WTC11 (cell line): Measurements from ENCODE around the gene CARD11. TPM values are rescaled to one million over a fixed set of nuclear protein-coding genes. Genes with fewer than 3 reads are reported as not detected.

Experiments
- ATAC-seq: fragments of 200-7000 bp; cut with Tn5 transposase; 2 replicates; pipeline ENCODE4 v1.10.0; 2021; ENCODE audit warnings: mild to moderate bottlenecking, moderate library complexity
- CTCF ChIA-PET: fragments of 300-600 bp; sonication (Branson Sonifier 250); formaldehyde crosslinking; loops from one replicate; lab custom pipeline; 2021; ENCODE audit warnings: antibody characterized with exemption; lab: Charles Lee
- POLR2A ChIA-PET: fragments of 350-600 bp; sonication (Branson Sonifier 250); formaldehyde crosslinking; loops from one replicate; lab custom pipeline; 2021; ENCODE audit warnings: antibody characterized with exemption; lab: Charles Lee
- DNase-seq: peaks from one replicate; pipeline ENCODE4 v3.0.0; 2021; ENCODE audit warnings: low spot score
- H3K27ac Mint-ChIP-seq: 2 replicates; pipeline ENCODE4 v1.8.0; 2021; ENCODE audit warnings: mixed read lengths
- H3K27me3 Mint-ChIP-seq: 2 replicates; pipeline ENCODE4 v1.8.0; 2021; ENCODE audit warnings: low read depth, mild to moderate bottlenecking, moderate library complexity, mixed read lengths
- H3K36me3 Mint-ChIP-seq: 2 replicates; pipeline ENCODE4 v1.8.0; 2021; ENCODE audit warnings: mixed read lengths
- H3K4me1 Mint-ChIP-seq: 2 replicates; pipeline ENCODE4 v1.8.0; 2022; ENCODE audit warnings: mixed read lengths
- H3K4me3 Mint-ChIP-seq: 2 replicates; pipeline ENCODE4 v1.8.0; 2021; ENCODE audit warnings: mild to moderate bottlenecking, moderate library complexity, mixed read lengths
- H3K9me3 Mint-ChIP-seq: 2 replicates; pipeline ENCODE4 v1.8.0; 2021; ENCODE audit warnings: mixed read lengths
- CREB1 ChIP-seq: sonication (generic); formaldehyde crosslinking; IDR thresholded peaks from 2 replicates; pipeline ENCODE4 v1.8.0; 2023; ENCODE audit warnings: mild to moderate bottlenecking, missing genetic modification reagents
- CREM ChIP-seq: sonication (generic); formaldehyde crosslinking; IDR thresholded peaks from 2 replicates; pipeline ENCODE4 v1.8.1; 2022; ENCODE audit warnings: mild to moderate bottlenecking, missing genetic modification reagents, moderate library complexity
- FOXJ3 ChIP-seq: sonication (generic); formaldehyde crosslinking; IDR thresholded peaks from 2 replicates; pipeline ENCODE4 v1.9.0; 2021; ENCODE audit warnings: missing genetic modification reagents, mild to moderate bottlenecking, borderline replicate concordance
- FOXK1 ChIP-seq: sonication (generic); formaldehyde crosslinking; IDR thresholded peaks from 2 replicates; pipeline ENCODE4 v1.8.0; 2022; ENCODE audit warnings: mild to moderate bottlenecking, moderate library complexity, missing genetic modification reagents
- OVOL2 ChIP-seq: fragments of 250-450 bp; sonication (Bioruptor Pico); IDR thresholded peaks from 2 replicates; pipeline ENCODE4 v1.9.0; 2021; ENCODE audit warnings: mild to moderate bottlenecking, borderline replicate concordance
- RELA ChIP-seq: sonication (generic); formaldehyde crosslinking; IDR thresholded peaks from 2 replicates; pipeline ENCODE4 v1.8.1; 2022; ENCODE audit warnings: missing genetic modification reagents, mild to moderate bottlenecking, borderline replicate concordance
- RORB ChIP-seq: fragments of 250-450 bp; sonication (Bioruptor Pico); IDR thresholded peaks from 2 replicates; pipeline ENCODE4 v1.9.0; 2021; ENCODE audit warnings: mild to moderate bottlenecking
- TCF7 ChIP-seq: sonication (generic); formaldehyde crosslinking; IDR thresholded peaks from 2 replicates; pipeline ENCODE4 v1.8.0; 2022; ENCODE audit warnings: mild to moderate bottlenecking, low read depth, missing genetic modification reagents, moderate library complexity
- ZNF121 ChIP-seq: sonication (generic); formaldehyde crosslinking; IDR thresholded peaks from 2 replicates; pipeline ENCODE4 v1.8.0; 2023; ENCODE audit warnings: missing genetic modification reagents
- total RNA-seq: library from RNA; stranded (reverse); gene quantifications from 3 replicates; pipeline ENCODE4 v1.2.3, GENCODE V29; 2021
- TF ChIP-seq, protein P1 (sequence below): sonication (generic); formaldehyde crosslinking; IDR thresholded peaks from 2 replicates; pipeline ENCODE4 v1.8.1; 2023; ENCODE audit warnings: mild to moderate bottlenecking, missing genetic modification reagents, moderate library complexity
- TF ChIP-seq, protein P2 (sequence below): fragments of 200-600 bp; IDR thresholded peaks from 2 replicates; pipeline ENCODE4 v1.8.0; 2022; ENCODE audit warnings: antibody characterized with exemption
- TF ChIP-seq, protein P3 (sequence below): sonication (generic); formaldehyde crosslinking; IDR thresholded peaks from 2 replicates; pipeline ENCODE4 v1.8.1; 2023; ENCODE audit warnings: mild to moderate bottlenecking, missing genetic modification reagents, borderline replicate concordance
- TF ChIP-seq, protein P4 (sequence below): fragments of 250-450 bp; sonication (Bioruptor Pico); IDR thresholded peaks from 2 replicates; pipeline ENCODE4 v1.8.0; 2021; ENCODE audit warnings: mild to moderate bottlenecking
- TF ChIP-seq, protein P5 (sequence below): sonication (generic); formaldehyde crosslinking; IDR thresholded peaks from 2 replicates; pipeline ENCODE4 v1.8.0; 2022; ENCODE audit warnings: mild to moderate bottlenecking, missing genetic modification reagents
- TF ChIP-seq, protein P6 (sequence below): sonication (generic); formaldehyde crosslinking; IDR thresholded peaks from 2 replicates; pipeline ENCODE4 v1.8.0; 2022; ENCODE audit warnings: mild to moderate bottlenecking, missing genetic modification reagents
- TF ChIP-seq, protein P7 (sequence below): sonication (generic); formaldehyde crosslinking; IDR thresholded peaks from 2 replicates; pipeline ENCODE4 v1.8.1; 2023; ENCODE audit warnings: mild to moderate bottlenecking, missing genetic modification reagents
- TF ChIP-seq, protein P8 (sequence below): fragments of 250-450 bp; sonication (Bioruptor Pico); conservative IDR thresholded peaks from 2 replicates; pipeline ENCODE4 v1.9.0; 2021; ENCODE audit warnings: mild to moderate bottlenecking

CARD11 gene
- total RNA-seq, 1 experiment from 2014 or later = 40.8 TPM

DNA sequence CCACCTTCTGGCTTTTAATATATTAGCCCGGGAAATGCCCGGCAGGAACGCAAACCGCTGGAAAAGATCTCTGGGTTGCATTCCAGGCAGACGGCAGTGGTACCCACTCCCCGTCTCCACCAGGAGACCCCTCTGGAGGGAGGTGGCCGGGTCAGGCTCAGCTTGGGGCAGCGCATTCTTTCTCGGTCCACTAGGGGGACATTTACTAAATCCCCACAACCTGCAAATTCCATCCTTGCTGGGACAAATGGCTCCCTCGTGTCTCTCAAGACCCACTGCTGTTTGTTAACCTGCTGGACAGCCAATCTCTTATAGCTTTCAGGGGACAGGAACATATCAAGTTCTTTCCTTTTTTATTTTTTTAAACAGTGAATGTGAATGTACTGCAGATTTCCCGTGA lies 45.8 kb upstream of the CARD11 start:
- no peak overlapping the region for H3K4me3 Mint-ChIP-seq
- no peaks in the 10 kb centered on the region for H3K36me3 Mint-ChIP-seq
- ChIA-PET CTCF (interaction anchor here (0.6 to 1.7 kb wide), 12 partner anchors 10 to 202 kb away, joined by 3 to 7 read pairs (median 4); no protein-coding TSS in a partner anchor), POLR2A (no interaction called here)
- peaks cover 3% of the 10 kb centered on the region for H3K9me3 Mint-ChIP-seq
- TF ChIP-seq, protein P1, sequence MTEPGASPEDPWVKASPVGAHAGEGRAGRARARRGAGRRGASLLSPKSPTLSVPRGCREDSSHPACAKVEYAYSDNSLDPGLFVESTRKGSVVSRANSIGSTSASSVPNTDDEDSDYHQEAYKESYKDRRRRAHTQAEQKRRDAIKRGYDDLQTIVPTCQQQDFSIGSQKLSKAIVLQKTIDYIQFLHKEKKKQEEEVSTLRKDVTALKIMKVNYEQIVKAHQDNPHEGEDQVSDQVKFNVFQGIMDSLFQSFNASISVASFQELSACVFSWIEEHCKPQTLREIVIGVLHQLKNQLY (CRISPR knock-in tag) = no peak
- TF ChIP-seq, protein P2, sequence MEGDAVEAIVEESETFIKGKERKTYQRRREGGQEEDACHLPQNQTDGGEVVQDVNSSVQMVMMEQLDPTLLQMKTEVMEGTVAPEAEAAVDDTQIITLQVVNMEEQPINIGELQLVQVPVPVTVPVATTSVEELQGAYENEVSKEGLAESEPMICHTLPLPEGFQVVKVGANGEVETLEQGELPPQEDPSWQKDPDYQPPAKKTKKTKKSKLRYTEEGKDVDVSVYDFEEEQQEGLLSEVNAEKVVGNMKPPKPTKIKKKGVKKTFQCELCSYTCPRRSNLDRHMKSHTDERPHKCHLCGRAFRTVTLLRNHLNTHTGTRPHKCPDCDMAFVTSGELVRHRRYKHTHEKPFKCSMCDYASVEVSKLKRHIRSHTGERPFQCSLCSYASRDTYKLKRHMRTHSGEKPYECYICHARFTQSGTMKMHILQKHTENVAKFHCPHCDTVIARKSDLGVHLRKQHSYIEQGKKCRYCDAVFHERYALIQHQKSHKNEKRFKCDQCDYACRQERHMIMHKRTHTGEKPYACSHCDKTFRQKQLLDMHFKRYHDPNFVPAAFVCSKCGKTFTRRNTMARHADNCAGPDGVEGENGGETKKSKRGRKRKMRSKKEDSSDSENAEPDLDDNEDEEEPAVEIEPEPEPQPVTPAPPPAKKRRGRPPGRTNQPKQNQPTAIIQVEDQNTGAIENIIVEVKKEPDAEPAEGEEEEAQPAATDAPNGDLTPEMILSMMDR = peak; percentile 62
- peaks cover 10% of the 10 kb centered on the region for H3K4me1 Mint-ChIP-seq
- H3K27ac Mint-ChIP-seq = no peak overlapping the region
- peaks cover 3% of the 10 kb centered on the region; the same call in 1 of the 2 replicates for H3K27me3 Mint-ChIP-seq
- ATAC-seq (peak; percentile 97), DNase-seq (peak; percentile 77)

DNA sequence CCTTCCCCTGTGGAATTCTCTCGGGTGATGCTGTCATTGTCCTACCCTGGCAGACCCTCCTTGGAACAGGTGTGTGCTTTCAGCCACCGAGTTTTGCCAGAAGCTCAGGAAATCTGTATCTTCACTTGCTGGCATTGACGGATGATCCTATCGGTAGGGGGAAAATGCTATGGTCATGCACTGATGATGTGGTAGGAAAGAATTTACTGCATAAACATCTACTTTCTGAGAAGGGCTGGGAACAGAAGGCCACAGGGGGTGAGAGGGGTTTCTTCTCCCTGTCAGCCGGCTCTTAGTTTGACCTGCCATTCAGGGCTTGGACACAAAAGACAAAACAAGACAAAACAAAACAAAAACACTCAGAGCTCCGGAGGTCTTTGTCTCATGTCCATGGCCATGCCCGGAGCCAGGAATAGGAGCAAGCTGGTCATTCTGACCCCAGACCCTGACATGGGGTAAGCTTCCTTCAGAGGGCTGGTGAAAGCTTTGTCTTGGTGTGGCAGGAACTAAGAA lies 43.6 kb upstream of the CARD11 start:
- no peak for DNase-seq
- Mint-ChIP-seq H3K27ac (no peak overlapping the region; the same call in 1 of the 2 replicates), H3K4me1 (peaks cover 8% of the 10 kb centered on the region; the same call in 1 of the 2 replicates), H3K36me3 (no peaks in the 10 kb centered on the region), H3K4me3 (no peak overlapping the region), H3K27me3 (peaks cover 3% of the 10 kb centered on the region; the same call in 1 of the 2 replicates), H3K9me3 (peaks cover 5% of the 10 kb centered on the region)
- ChIA-PET POLR2A (no interaction called here), CTCF (interaction anchor here (0.7 kb wide), 1 partner anchor 14 kb away, joined by 4 read pairs; no protein-coding TSS in a partner anchor)
- no peak for ATAC-seq
- TF ChIP-seq, protein P3, sequence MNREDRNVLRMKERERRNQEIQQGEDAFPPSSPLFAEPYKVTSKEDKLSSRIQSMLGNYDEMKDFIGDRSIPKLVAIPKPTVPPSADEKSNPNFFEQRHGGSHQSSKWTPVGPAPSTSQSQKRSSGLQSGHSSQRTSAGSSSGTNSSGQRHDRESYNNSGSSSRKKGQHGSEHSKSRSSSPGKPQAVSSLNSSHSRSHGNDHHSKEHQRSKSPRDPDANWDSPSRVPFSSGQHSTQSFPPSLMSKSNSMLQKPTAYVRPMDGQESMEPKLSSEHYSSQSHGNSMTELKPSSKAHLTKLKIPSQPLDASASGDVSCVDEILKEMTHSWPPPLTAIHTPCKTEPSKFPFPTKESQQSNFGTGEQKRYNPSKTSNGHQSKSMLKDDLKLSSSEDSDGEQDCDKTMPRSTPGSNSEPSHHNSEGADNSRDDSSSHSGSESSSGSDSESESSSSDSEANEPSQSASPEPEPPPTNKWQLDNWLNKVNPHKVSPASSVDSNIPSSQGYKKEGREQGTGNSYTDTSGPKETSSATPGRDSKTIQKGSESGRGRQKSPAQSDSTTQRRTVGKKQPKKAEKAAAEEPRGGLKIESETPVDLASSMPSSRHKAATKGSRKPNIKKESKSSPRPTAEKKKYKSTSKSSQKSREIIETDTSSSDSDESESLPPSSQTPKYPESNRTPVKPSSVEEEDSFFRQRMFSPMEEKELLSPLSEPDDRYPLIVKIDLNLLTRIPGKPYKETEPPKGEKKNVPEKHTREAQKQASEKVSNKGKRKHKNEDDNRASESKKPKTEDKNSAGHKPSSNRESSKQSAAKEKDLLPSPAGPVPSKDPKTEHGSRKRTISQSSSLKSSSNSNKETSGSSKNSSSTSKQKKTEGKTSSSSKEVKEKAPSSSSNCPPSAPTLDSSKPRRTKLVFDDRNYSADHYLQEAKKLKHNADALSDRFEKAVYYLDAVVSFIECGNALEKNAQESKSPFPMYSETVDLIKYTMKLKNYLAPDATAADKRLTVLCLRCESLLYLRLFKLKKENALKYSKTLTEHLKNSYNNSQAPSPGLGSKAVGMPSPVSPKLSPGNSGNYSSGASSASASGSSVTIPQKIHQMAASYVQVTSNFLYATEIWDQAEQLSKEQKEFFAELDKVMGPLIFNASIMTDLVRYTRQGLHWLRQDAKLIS (CRISPR knock-in tag) = no peak
- no peak for TF ChIP-seq OVOL2
- TF ChIP-seq, protein P4, sequence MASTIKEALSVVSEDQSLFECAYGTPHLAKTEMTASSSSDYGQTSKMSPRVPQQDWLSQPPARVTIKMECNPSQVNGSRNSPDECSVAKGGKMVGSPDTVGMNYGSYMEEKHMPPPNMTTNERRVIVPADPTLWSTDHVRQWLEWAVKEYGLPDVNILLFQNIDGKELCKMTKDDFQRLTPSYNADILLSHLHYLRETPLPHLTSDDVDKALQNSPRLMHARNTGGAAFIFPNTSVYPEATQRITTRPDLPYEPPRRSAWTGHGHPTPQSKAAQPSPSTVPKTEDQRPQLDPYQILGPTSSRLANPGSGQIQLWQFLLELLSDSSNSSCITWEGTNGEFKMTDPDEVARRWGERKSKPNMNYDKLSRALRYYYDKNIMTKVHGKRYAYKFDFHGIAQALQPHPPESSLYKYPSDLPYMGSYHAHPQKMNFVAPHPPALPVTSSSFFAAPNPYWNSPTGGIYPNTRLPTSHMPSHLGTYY (CRISPR knock-in tag) = no peak
- TF ChIP-seq, protein P2 = no peak
- TF ChIP-seq, protein P5, sequence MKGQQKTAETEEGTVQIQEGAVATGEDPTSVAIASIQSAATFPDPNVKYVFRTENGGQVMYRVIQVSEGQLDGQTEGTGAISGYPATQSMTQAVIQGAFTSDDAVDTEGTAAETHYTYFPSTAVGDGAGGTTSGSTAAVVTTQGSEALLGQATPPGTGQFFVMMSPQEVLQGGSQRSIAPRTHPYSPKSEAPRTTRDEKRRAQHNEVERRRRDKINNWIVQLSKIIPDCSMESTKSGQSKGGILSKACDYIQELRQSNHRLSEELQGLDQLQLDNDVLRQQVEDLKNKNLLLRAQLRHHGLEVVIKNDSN (CRISPR knock-in tag) = no peak
- TF ChIP-seq, protein P6, sequence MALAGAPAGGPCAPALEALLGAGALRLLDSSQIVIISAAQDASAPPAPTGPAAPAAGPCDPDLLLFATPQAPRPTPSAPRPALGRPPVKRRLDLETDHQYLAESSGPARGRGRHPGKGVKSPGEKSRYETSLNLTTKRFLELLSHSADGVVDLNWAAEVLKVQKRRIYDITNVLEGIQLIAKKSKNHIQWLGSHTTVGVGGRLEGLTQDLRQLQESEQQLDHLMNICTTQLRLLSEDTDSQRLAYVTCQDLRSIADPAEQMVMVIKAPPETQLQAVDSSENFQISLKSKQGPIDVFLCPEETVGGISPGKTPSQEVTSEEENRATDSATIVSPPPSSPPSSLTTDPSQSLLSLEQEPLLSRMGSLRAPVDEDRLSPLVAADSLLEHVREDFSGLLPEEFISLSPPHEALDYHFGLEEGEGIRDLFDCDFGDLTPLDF (CRISPR knock-in tag) = no peak
- TF ChIP-seq FOXK1 = no peak
- no peak for TF ChIP-seq TCF7
- no peak for TF ChIP-seq CREM (CRISPR knock-in tag)
- no peak for TF ChIP-seq ZNF121
- TF ChIP-seq RELA (CRISPR knock-in tag) = no peak
- TF ChIP-seq CREB1 (CRISPR knock-in tag) = no peak
- no peak for TF ChIP-seq FOXJ3 (CRISPR knock-in tag)
- no peak for TF ChIP-seq RORB (CRISPR knock-in tag)
- TF ChIP-seq, protein P7, sequence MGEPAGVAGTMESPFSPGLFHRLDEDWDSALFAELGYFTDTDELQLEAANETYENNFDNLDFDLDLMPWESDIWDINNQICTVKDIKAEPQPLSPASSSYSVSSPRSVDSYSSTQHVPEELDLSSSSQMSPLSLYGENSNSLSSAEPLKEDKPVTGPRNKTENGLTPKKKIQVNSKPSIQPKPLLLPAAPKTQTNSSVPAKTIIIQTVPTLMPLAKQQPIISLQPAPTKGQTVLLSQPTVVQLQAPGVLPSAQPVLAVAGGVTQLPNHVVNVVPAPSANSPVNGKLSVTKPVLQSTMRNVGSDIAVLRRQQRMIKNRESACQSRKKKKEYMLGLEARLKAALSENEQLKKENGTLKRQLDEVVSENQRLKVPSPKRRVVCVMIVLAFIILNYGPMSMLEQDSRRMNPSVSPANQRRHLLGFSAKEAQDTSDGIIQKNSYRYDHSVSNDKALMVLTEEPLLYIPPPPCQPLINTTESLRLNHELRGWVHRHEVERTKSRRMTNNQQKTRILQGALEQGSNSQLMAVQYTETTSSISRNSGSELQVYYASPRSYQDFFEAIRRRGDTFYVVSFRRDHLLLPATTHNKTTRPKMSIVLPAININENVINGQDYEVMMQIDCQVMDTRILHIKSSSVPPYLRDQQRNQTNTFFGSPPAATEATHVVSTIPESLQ (CRISPR knock-in tag) = no peak
- TF ChIP-seq, protein P8, sequence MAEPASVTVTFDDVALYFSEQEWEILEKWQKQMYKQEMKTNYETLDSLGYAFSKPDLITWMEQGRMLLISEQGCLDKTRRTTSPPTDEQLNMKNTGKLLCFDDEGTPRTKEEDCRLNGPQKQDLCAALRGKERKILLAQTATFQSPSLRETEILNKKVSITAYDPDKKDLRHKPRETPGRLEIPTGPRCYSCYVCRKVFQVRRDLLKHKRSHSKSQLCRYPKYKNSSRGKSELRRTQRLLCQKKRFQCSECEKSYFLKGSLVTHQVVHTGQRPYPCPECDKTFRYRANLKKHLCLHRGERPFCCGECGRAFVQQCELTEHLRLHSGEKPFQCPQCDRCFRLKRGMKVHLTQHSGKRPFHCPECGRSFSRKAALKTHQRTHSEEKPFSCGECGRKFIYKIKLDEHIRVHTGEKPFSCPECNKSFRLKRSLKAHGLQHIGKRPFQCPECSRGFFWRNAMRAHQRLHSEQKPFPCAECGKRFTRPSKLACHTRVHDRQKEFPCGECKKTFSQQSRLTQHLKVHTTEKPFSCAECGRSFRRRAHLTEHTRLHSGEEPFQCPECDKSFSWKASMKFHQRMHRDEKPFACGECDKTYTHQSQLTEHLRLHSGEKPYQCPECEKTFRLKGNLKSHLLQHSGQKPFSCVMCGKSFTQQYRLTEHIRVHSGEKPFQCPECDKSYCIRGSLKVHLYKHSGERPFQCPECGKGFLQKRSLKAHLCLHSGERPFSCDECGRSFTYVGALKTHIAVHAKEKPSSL (CRISPR knock-in tag) = no peak
